H1 (cell line): ENCODE results near the gene FGF1. TPM values are rescaled to one million over a fixed set of nuclear protein-coding genes. Genes with fewer than 3 reads are reported as not detected.

Source experiments
- CTCF ChIA-PET: fragments of 300-600 bp; sonication (Branson Sonifier 250); formaldehyde crosslinking; loops from one replicate; lab custom pipeline; 2021; ENCODE audit not compliant: partially characterized antibody; lab: Charles Lee
- POLR2A ChIA-PET: fragments of 300-600 bp; sonication (Branson Sonifier 250); formaldehyde crosslinking; loops from one replicate; lab custom pipeline; 2021; ENCODE audit warnings: inconsistent platforms; ENCODE audit not compliant: partially characterized antibody; lab: Charles Lee
- DNase-seq, 2 experiments: peaks; one replicate each; pipeline versions ENCODE4 v3.0.0 to v3.0.0-alpha.2; 2010 to 2022; ENCODE audit warnings: low spot score in 2 of 2, low read depth in 1 of 2, mixed read lengths in 1 of 2
- FAIRE-seq: peaks from 2 replicates; lab custom pipeline; 2011; peaks lifted over from hg19 to GRCh38; lab: Jason Lieb, UNC
- H2AFZ ChIP-seq: 2 replicates; pipeline ENCODE4 v1.8.1; 2012; ENCODE audit warnings: low read length, inconsistent platforms
- H2AK5ac ChIP-seq: 2 replicates; pipeline ENCODE4 v1.6.1; 2013; ENCODE audit warnings: low read depth, low read length
- H2BK120ac ChIP-seq: replicated peaks from 2 replicates; pipeline ENCODE3; 2013; ENCODE audit warnings: low read depth, low read length, inconsistent platforms
- H2BK12ac ChIP-seq: 2 replicates; pipeline ENCODE4 v1.6.1; 2013; ENCODE audit warnings: low read depth, low read length
- H2BK15ac ChIP-seq: 2 replicates; pipeline ENCODE4 v1.6.1; 2013; ENCODE audit warnings: low read length
- H2BK20ac ChIP-seq: 2 replicates; pipeline ENCODE4 v1.6.1; 2013; ENCODE audit warnings: low read length
- H2BK5ac ChIP-seq: 2 replicates; pipeline ENCODE4 v1.6.1; 2013; ENCODE audit warnings: low read depth, low read length
- H3K14ac ChIP-seq: 2 replicates; pipeline ENCODE4 v1.6.1; 2013; ENCODE audit warnings: inconsistent platforms; ENCODE audit not compliant: insufficient read length
- H3K18ac ChIP-seq: 2 replicates; pipeline ENCODE4 v1.6.1; 2013; ENCODE audit warnings: low read length; ENCODE audit errors: extremely low read depth
- H3K23ac ChIP-seq: 2 replicates; pipeline ENCODE4 v1.6.1; 2013; ENCODE audit warnings: inconsistent platforms; ENCODE audit not compliant: insufficient read length
- H3K23me2 ChIP-seq: 2 replicates; pipeline ENCODE4 v1.6.1; 2013; ENCODE audit warnings: low read depth, low read length
- H3K27ac ChIP-seq: 2 replicates; pipeline ENCODE4 v1.6.1; 2011; ENCODE audit warnings: low read depth, low read length, inconsistent platforms
- H3K27me3 ChIP-seq, 4 experiments: replicated peaks in 1 of 4; 1 replicate in 1 of 4; 2 replicates in 3 of 4; pipeline versions ENCODE4 v1.6.1 to v1.8.1; 2011 to 2013; ENCODE audit warnings: low read length in 3 of 4, mild to moderate bottlenecking in 3 of 4, inconsistent platforms in 2 of 4, mixed read lengths in 2 of 4, moderate library complexity in 1 of 4; ENCODE audit not compliant: control insufficient read depth in 3 of 4, insufficient read depth in 3 of 4; ENCODE audit errors: extremely low read depth in 1 of 4
- H3K36me3 ChIP-seq, 4 experiments: 2 replicates each; pipeline versions ENCODE4 v1.6.1 to v1.8.1; 2011 to 2013; ENCODE audit warnings: mild to moderate bottlenecking in 4 of 4, low read length in 3 of 4, moderate library complexity in 2 of 4, control low read depth in 1 of 4, inconsistent platforms in 1 of 4; ENCODE audit not compliant: insufficient read depth in 4 of 4, control insufficient read depth in 2 of 4
- H3K4ac ChIP-seq: replicated peaks from 2 replicates; pipeline ENCODE3; 2013; ENCODE audit warnings: low read length, low read depth, mixed read lengths, inconsistent platforms; ENCODE audit not compliant: insufficient read length
- H3K4me1 ChIP-seq, 4 experiments: replicated peaks in 1 of 4; 1 replicate in 1 of 4; 2 replicates in 3 of 4; pipeline versions ENCODE4 v1.6.1 to v1.8.1; 2011 to 2013; ENCODE audit warnings: low read length in 3 of 4, inconsistent platforms in 2 of 4, mixed read lengths in 1 of 4; ENCODE audit not compliant: insufficient read depth in 4 of 4, control insufficient read depth in 3 of 4
- H3K4me2 ChIP-seq, 2 experiments: 2 replicates each; pipeline versions ENCODE4 v1.6.1 to v1.8.1; 2011 to 2013; ENCODE audit warnings: low read depth in 2 of 2, low read length in 2 of 2, control low read depth in 1 of 2, inconsistent platforms in 1 of 2, mild to moderate bottlenecking in 1 of 2; ENCODE audit not compliant: insufficient read depth in 1 of 2
- H3K4me3 ChIP-seq, 4 experiments: fragments of 200-600, 300-600 bp in 1 of 4; sonication (generic), shearing (Covaris generic), sonication (Bioruptor Twin) in 1 of 4; 2 replicates each; pipeline versions ENCODE4 v1.5.1 to v1.8.1; 2011 to 2016; ENCODE audit warnings: low read length in 4 of 4, low read depth in 3 of 4, control low read depth in 2 of 4, inconsistent platforms in 2 of 4, mild to moderate bottlenecking in 2 of 4, mixed read lengths in 1 of 4, moderate library complexity in 1 of 4; ENCODE audit not compliant: insufficient read depth in 2 of 4; ENCODE audit errors: extremely low read depth in 1 of 4
- H3K56ac ChIP-seq: replicated peaks from 2 replicates; pipeline ENCODE3; 2013; ENCODE audit warnings: low read depth, mild to moderate bottlenecking, mixed read lengths, low read length, inconsistent platforms; ENCODE audit not compliant: insufficient read length
- H3K79me1 ChIP-seq: 2 replicates; pipeline ENCODE4 v1.6.1; 2013; ENCODE audit warnings: low read depth, low read length, control low read depth
- H3K79me2 ChIP-seq, 2 experiments: 2 replicates each; pipeline versions ENCODE4 v1.6.1 to v1.8.1; 2012 to 2013; ENCODE audit warnings: low read length in 2 of 2, mild to moderate bottlenecking in 2 of 2, inconsistent platforms in 1 of 2; ENCODE audit not compliant: insufficient read depth in 2 of 2, control insufficient read depth in 1 of 2
- H3K9ac ChIP-seq, 4 experiments: replicated peaks in 1 of 4; 1 replicate in 1 of 4; 2 replicates in 3 of 4; pipeline versions ENCODE4 v1.6.1 to v1.8.1; 2011 to 2013; ENCODE audit warnings: low read depth in 3 of 4, low read length in 3 of 4, control low read depth in 2 of 4, mild to moderate bottlenecking in 2 of 4, moderate library complexity in 2 of 4, inconsistent platforms in 1 of 4; ENCODE audit errors: extremely low read depth in 1 of 4
- H3K9me3 ChIP-seq, 2 experiments: 2 replicates each; pipeline versions ENCODE4 v1.6.1 to v1.8.1; 2012 to 2013; ENCODE audit warnings: mild to moderate bottlenecking in 2 of 2, moderate library complexity in 2 of 2, control low read depth in 1 of 2, inconsistent platforms in 1 of 2, low read depth in 1 of 2, low read length in 1 of 2, mixed read lengths in 1 of 2; ENCODE audit not compliant: insufficient read depth in 2 of 2
- H4K20me1 ChIP-seq, 2 experiments: replicated peaks in 1 of 2; 2 replicates each; pipeline versions ENCODE3 to v1.8.1; 2011 to 2013; ENCODE audit warnings: inconsistent platforms in 2 of 2, low read length in 2 of 2, mild to moderate bottlenecking in 1 of 2; ENCODE audit not compliant: insufficient read depth in 2 of 2, control insufficient read depth in 1 of 2
- H4K5ac ChIP-seq: 2 replicates; pipeline ENCODE4 v1.6.1; 2013; ENCODE audit warnings: low read length, low read depth, mixed read lengths, inconsistent platforms; ENCODE audit not compliant: insufficient read length
- H4K8ac ChIP-seq: 2 replicates; pipeline ENCODE4 v1.8.0; 2013; ENCODE audit warnings: mild to moderate bottlenecking, moderate library complexity, low read length, inconsistent platforms; ENCODE audit not compliant: insufficient read depth; ENCODE audit errors: extremely low read depth
- H4K91ac ChIP-seq: replicated peaks from 2 replicates; pipeline ENCODE3; 2013; ENCODE audit warnings: low read length, mixed read lengths, inconsistent platforms; ENCODE audit not compliant: insufficient read length
- CBX5 ChIP-seq: fragments of 300-800, 300-1000 bp; sonication (generic); IDR thresholded peaks from 2 replicates; pipeline ENCODE4 v1.7.1; 2016; ENCODE audit warnings: antibody characterized with exemption, low read length, low read depth
- CEBPB ChIP-seq: IDR thresholded peaks from 2 replicates; pipeline ENCODE4 v1.6.1; 2012; ENCODE audit warnings: low read depth, low read length
- CREB1 ChIP-seq: IDR thresholded peaks from 2 replicates; pipeline ENCODE4 v1.6.1; 2012; ENCODE audit warnings: inconsistent platforms
- E2F6 ChIP-seq: IDR thresholded peaks from 2 replicates; pipeline ENCODE4 v1.6.1; 2012; ENCODE audit warnings: inconsistent platforms
- GTF2F1 ChIP-seq: IDR thresholded peaks from 2 replicates; pipeline ENCODE4 v1.6.1; 2012; ENCODE audit warnings: low read depth, low read length, improper control_type of control experiment, borderline replicate concordance
- MAX ChIP-seq: IDR thresholded peaks from 2 replicates; pipeline ENCODE4 v1.6.1; 2012; ENCODE audit warnings: inconsistent platforms
- POLR2AphosphoS5 ChIP-seq: IDR thresholded peaks from 2 replicates; pipeline ENCODE4 v1.6.1; 2011; ENCODE audit warnings: low read depth, low read length
- POU5F1 ChIP-seq: IDR thresholded peaks from 2 replicates; pipeline ENCODE4 v1.6.1; 2011; ENCODE audit warnings: low read depth, mild to moderate bottlenecking, low read length, moderate library complexity
- SRF ChIP-seq: IDR thresholded peaks from 2 replicates; pipeline ENCODE4 v1.6.1; 2011; ENCODE audit warnings: mild to moderate bottlenecking, low read depth, low read length, moderate library complexity
- SUZ12 ChIP-seq: fragments of 200-600 bp; sonication (generic); IDR thresholded peaks from 2 replicates; pipeline ENCODE4 v1.6.1; 2012; ENCODE audit warnings: mild to moderate bottlenecking, inconsistent platforms, low read length, moderate library complexity, mixed read lengths
- USF2 ChIP-seq: IDR thresholded peaks from 2 replicates; pipeline ENCODE4 v1.6.1; 2011; ENCODE audit warnings: low read length, improper control_type of control experiment
- WGBS, 2 experiments: shearing (Covaris generic) in 1 of 2; methylation state at CpG; one replicate each; pipeline versions ENCODE4 v1.1.6 to v1.1.7; 2013 to 2015; ENCODE audit warnings: low lambda C conversion rate in 2 of 2, mixed read lengths in 2 of 2, inconsistent platforms in 1 of 2, low coverage in 1 of 2, missing lambda C conversion rate in 1 of 2; ENCODE audit not compliant: insufficient replicate concordance in 2 of 2, insufficient coverage in 1 of 2, insufficient read length in 1 of 2; ENCODE audit errors: extremely low coverage in 1 of 2, missing lambda C conversion rate in 1 of 2; 5-methylcytosine and 5-hydroxymethylcytosine counted together
- polyA plus RNA-seq, 7 experiments: library from polyadenylated mRNA; depleted of rRNA in 3 of 7; stranded (reverse) in 5 of 7; unstranded in 2 of 7; fragments of >200 nt in 5 of 7; fragments of 200-250 nt in 2 of 7; gene quantifications; 1 replicate in 5 of 7; 2 replicates in 1 of 7; 4 replicates in 1 of 7; pipeline versions ENCODE4 v1.2.1 to v1.2.3, GENCODE V29; 2011 to 2013; ENCODE audit warnings: missing spikeins in 2 of 7, mixed read lengths in 2 of 7
- total RNA-seq: library from RNA; stranded (reverse); fragmentation: NEBNext Ultra II Directional; extraction: Animal tissue kit (Norgen Biotek cat#: 25700); gene quantifications from 2 replicates; pipeline ENCODE4 v1.2.1, GENCODE V29; 2021

The FGF1 gene
- total and polyA plus RNA-seq, 2 of the 8 experiments (the other 6 are each of a cell fraction or from before 2014, with no cell fraction given), result 0.30 to 0.50 TPM

- peak overlapping the region in 1 of 4 experiments; percentile 0; a peak in 1 of 7 replicates for H3K9ac ChIP-seq
- FAIRE-seq, result peak; percentile 68
- TF ChIP-seq SRF (no peak), POU5F1 (0 out of 2 replicates have a peak, but pooled peaks have one; percentile 9), CBX5 (no peak), POLR2AphosphoS5 (no peak), MAX (no peak), E2F6 (no peak), GTF2F1 (no peak), USF2 (no peak), CEBPB (no peak), CREB1 (no peak), SUZ12 (no peak)
Measured at GRCh38 chr5:142703153-142703552, 17.3 kb upstream of the FGF1 start.

More at GRCh38 chr5:142703153-142703552, 17.3 kb upstream of the FGF1 start:
- Histone ChIP-seq H3K9me3 (0 out of 4 replicates have a peak, but pooled peaks cover 0 to 3% of the 10 kb centered on the region in 2 experiments), H3K56ac (no peak overlapping the region), H4K91ac (peak overlapping the region; percentile 97), H2BK20ac (peak overlapping the region; percentile 98), H3K79me2 (peaks cover 0 to 24% of the 10 kb centered on the region in 2 experiments; a peak in 3 of 4 replicates), H2BK15ac (no peak overlapping the region), H4K20me1 (no peaks in the 10 kb centered on the region), H3K14ac (no peak overlapping the region), H3K4me1 (peaks cover 3 to 23% (median 12%) of the 10 kb centered on the region in 4 experiments), H3K4me2 (peak overlapping the region; percentile 45 to 54), H4K5ac (peak overlapping the region; percentile 4), H3K27ac (peak overlapping the region; percentile 31; the same call in 1 of the 2 replicates), H2BK12ac (peak overlapping the region; percentile 86), H2AK5ac (peak overlapping the region; percentile 56; the same call in 1 of the 2 replicates), H3K18ac (peak overlapping the region; percentile 74; the same call in 1 of the 2 replicates), H3K27me3 (no peaks in the 10 kb centered on the region), H2BK120ac (peak overlapping the region; percentile 99), H3K79me1 (no peaks in the 10 kb centered on the region; the same call in 1 of the 2 replicates), H2BK5ac (peak overlapping the region; percentile 94; the same call in 1 of the 2 replicates), H3K4ac (peak overlapping the region; percentile 86), H3K23ac (no peak overlapping the region), H4K8ac (no peak overlapping the region), H2AFZ (no peak overlapping the region), H3K4me3 (peak overlapping the region; percentile 2 to 54 (median 15); a peak in 5 of 8 replicates), H3K36me3 (peaks cover 0 to 13% (median 0%) of the 10 kb centered on the region in 4 experiments; a peak in 2 of 8 replicates), H3K23me2 (peaks cover 3% of the 10 kb centered on the region; the same call in 1 of the 2 replicates)
- POLR2A ChIA-PET, result interaction anchor here (0.8 to 2.8 kb wide), 14 partner anchors 9 to 383 kb away, joined by 3 to 26 read pairs (median 3); no protein-coding TSS in a partner anchor
- WGBS, 2 experiments, result 35% methylated on average over 3 of the region's 3 CpGs; no CpG with 5 or more reads in 1 of the 2 experiments
- CTCF ChIA-PET, result interaction anchor here (0.7 to 29.7 kb wide), 12 partner anchors 9 to 260 kb away, joined by 3 to 605 read pairs (median 6); no protein-coding TSS in a partner anchor
- no peak for DNase-seq
